ENCODE measurements around the gene ERBB4.

The ERBB4 gene

DNA sequence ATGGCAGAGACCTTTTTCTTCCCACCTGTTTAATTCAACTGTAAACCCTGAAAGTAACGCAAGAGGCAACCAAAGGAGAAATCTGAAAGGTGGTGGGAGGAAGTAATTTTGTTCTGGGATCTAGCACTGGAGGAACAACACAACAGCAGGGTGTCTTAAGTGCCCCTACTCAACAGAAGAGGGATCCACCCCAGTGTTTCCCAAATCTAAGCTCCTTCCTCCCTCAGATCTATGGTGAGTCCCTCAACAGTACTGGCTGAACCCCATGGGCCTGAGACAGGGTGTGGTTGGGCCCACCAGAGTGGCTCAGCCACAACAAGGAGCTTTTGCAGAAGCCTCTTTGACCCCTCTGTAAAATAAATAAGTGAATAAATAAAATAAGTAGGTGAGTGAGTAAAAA is 790.3 kb downstream of the ERBB4 start:
- H3K27ac ChIP-seq (ENCODE audit: low read depth in 2 of 2, low read length in 2 of 2), result no peak overlapping the region

DNA sequence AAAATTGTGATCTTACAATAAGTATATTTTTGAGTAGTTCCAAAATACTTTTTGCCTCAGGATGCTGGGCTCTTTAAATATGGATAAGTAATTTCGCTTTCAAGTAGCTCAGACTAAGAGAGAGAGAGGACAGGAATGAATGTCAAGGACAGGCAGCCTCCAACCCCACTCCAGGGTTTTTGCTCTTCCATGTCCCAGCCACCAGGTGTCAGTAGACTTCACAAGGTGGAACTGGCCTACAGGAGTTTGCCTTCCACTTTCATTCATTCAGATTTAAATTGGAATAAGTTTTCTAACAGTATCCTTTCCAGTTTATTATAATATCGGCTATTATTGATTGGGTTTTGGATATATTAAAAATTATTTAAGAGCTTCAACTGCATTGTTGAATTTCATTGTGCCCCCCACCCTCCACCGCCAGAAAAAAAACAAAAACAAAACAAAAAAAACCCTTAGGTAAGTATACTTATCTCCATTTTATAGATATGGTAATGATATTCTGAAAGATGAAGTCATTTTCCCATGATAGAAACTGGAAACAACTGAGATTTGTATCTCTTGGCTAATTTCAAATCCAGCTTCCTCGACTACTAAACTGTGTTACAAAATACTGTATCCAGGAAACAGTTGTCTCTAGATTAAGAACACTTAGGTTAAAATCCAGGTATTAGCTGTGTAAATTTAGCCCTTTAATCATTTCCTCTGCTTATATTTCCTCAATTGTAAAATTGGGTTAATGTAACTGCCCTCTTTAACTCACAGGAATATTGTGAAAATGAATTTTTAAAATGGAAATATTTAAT is 793.1 kb downstream of the ERBB4 start:
- Histone ChIP-seq H3K27me3 (ENCODE audit: control insufficient read depth in 2 of 2, insufficient read depth in 2 of 2, low read length in 2 of 2) (no peaks in the 10 kb centered on the region), H3K9ac (ENCODE audit: low read depth in 1 of 2, low read length in 2 of 2) (no peak overlapping the region), H3K27ac (ENCODE audit: low read depth in 2 of 2, low read length in 2 of 2) (no peak overlapping the region), H3K4me3 (ENCODE audit: low read length in 2 of 2) (no peak overlapping the region), H3K4me1 (ENCODE audit: control insufficient read depth in 2 of 2, insufficient read depth in 2 of 2, low read length in 2 of 2) (no peaks in the 10 kb centered on the region), H3K36me3 (ENCODE audit: control insufficient read depth in 2 of 2, insufficient read depth in 2 of 2, low read length in 2 of 2) (no peaks in the 10 kb centered on the region), H3K9me3 (ENCODE audit: control insufficient read depth in 2 of 2, low read length in 2 of 2) (no peaks in the 10 kb centered on the region)

More for the DNA sequence above, 790.3 kb downstream of the ERBB4 start:
- Histone ChIP-seq H3K36me3 (ENCODE audit: control insufficient read depth in 2 of 2, insufficient read depth in 2 of 2, low read length in 2 of 2) (no peaks in the 10 kb centered on the region), H3K9ac (ENCODE audit: low read depth in 1 of 2, low read length in 2 of 2) (no peak overlapping the region), H3K9me3 (ENCODE audit: control insufficient read depth in 2 of 2, low read length in 2 of 2) (no peaks in the 10 kb centered on the region), H3K27me3 (ENCODE audit: control insufficient read depth in 2 of 2, insufficient read depth in 2 of 2, low read length in 2 of 2) (no peaks in the 10 kb centered on the region), H3K4me1 (ENCODE audit: control insufficient read depth in 2 of 2, insufficient read depth in 2 of 2, low read length in 2 of 2) (no peaks in the 10 kb centered on the region), H3K4me3 (ENCODE audit: low read length in 2 of 2) (no peak overlapping the region)

DNA sequence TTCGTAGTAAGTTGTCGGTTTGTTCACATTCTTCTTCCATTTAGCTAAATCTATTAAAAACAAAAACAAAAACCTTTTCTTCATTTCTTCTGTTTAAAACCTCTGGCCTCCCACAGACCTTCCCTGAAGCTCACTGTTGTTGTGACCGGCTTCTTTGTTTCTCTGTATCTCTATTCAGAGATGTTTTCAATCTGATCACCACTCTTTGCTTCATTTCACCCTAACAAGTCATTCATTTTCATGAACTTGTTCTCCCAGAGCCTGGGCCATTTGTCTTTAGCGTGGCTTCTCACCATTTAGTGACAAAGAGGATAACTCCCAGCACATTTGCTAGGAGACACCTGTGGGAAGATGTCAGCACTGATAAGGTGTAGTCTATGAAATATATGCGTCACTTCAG is 794.2 kb downstream of the ERBB4 start:
- no peaks in the 10 kb centered on the region for H3K9me3 ChIP-seq (ENCODE audit: control insufficient read depth in 2 of 2, low read length in 2 of 2)
- H3K27ac ChIP-seq (ENCODE audit: low read depth in 2 of 2, low read length in 2 of 2), result no peak overlapping the region
- no peaks in the 10 kb centered on the region for H3K27me3 ChIP-seq (ENCODE audit: control insufficient read depth in 2 of 2, insufficient read depth in 2 of 2, low read length in 2 of 2)
- H3K36me3 ChIP-seq (ENCODE audit: control insufficient read depth in 2 of 2, insufficient read depth in 2 of 2, low read length in 2 of 2), result no peaks in the 10 kb centered on the region
- no peak overlapping the region for H3K9ac ChIP-seq (ENCODE audit: low read depth in 1 of 2, low read length in 2 of 2)
- no peak overlapping the region for H3K4me3 ChIP-seq (ENCODE audit: low read length in 2 of 2)
- H3K4me1 ChIP-seq (ENCODE audit: control insufficient read depth in 2 of 2, insufficient read depth in 2 of 2, low read length in 2 of 2), result no peaks in the 10 kb centered on the region

- no peaks in the 10 kb centered on the region for H3K27me3 ChIP-seq (ENCODE audit: control insufficient read depth in 2 of 2, insufficient read depth in 2 of 2, low read length in 2 of 2)
- H3K4me3 ChIP-seq (ENCODE audit: low read length in 2 of 2), result no peak overlapping the region
- no peaks in the 10 kb centered on the region for H3K4me1 ChIP-seq (ENCODE audit: control insufficient read depth in 2 of 2, insufficient read depth in 2 of 2, low read length in 2 of 2)
- H3K27ac ChIP-seq (ENCODE audit: low read depth in 2 of 2, low read length in 2 of 2), result no peak overlapping the region
- no peaks in the 10 kb centered on the region for H3K36me3 ChIP-seq (ENCODE audit: control insufficient read depth in 2 of 2, insufficient read depth in 2 of 2, low read length in 2 of 2)
- H3K9ac ChIP-seq (ENCODE audit: low read depth in 1 of 2, low read length in 2 of 2), result no peak overlapping the region
- no peaks in the 10 kb centered on the region for H3K9me3 ChIP-seq (ENCODE audit: control insufficient read depth in 2 of 2, low read length in 2 of 2)
These were observed 796.6 kb downstream of the ERBB4 start for GRCh38 chr2:211741966-211742365.

DNA sequence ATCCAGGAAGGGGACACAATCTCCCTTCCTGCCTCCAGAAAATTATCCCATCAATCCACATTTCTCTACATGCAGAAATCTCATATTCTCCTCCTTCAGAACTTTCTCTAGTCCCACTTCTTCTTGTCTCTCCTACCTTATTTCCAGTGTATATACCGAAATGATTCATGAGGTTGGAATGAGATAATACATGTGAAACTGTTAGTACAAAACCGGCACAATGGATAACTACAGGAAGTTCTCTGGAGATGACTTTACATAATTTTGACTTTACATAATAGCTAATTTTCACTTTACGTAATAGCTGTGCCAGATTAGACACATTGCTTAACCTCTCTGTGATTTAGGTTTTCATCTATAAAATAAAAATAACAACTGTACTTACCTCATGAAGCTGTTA is 801.3 kb downstream of the ERBB4 start:
- Histone ChIP-seq H3K9ac (ENCODE audit: low read depth in 1 of 2, low read length in 2 of 2) (no peak overlapping the region), H3K27ac (ENCODE audit: low read depth in 2 of 2, low read length in 2 of 2) (no peak overlapping the region), H3K36me3 (ENCODE audit: control insufficient read depth in 2 of 2, insufficient read depth in 2 of 2, low read length in 2 of 2) (no peaks in the 10 kb centered on the region), H3K27me3 (ENCODE audit: control insufficient read depth in 2 of 2, insufficient read depth in 2 of 2, low read length in 2 of 2) (no peaks in the 10 kb centered on the region), H3K4me3 (ENCODE audit: low read length in 2 of 2) (no peak overlapping the region), H3K9me3 (ENCODE audit: control insufficient read depth in 2 of 2, low read length in 2 of 2) (no peaks in the 10 kb centered on the region), H3K4me1 (ENCODE audit: control insufficient read depth in 2 of 2, insufficient read depth in 2 of 2, low read length in 2 of 2) (no peaks in the 10 kb centered on the region)

- no peak overlapping the region for H3K9ac ChIP-seq (ENCODE audit: low read depth in 1 of 2, low read length in 2 of 2)
These were observed 808.4 kb downstream of the ERBB4 start for GRCh38 chr2:211730215-211730614.

GRCh38 chr2:211729433-211729832 is 809.2 kb downstream of the ERBB4 start:
- Histone ChIP-seq H3K27me3 (ENCODE audit: control insufficient read depth in 2 of 2, insufficient read depth in 2 of 2, low read length in 2 of 2) (no peaks in the 10 kb centered on the region), H3K4me1 (ENCODE audit: control insufficient read depth in 2 of 2, insufficient read depth in 2 of 2, low read length in 2 of 2) (no peaks in the 10 kb centered on the region), H3K36me3 (ENCODE audit: control insufficient read depth in 2 of 2, insufficient read depth in 2 of 2, low read length in 2 of 2) (no peaks in the 10 kb centered on the region), H3K9me3 (ENCODE audit: control insufficient read depth in 2 of 2, low read length in 2 of 2) (no peaks in the 10 kb centered on the region), H3K4me3 (ENCODE audit: low read length in 2 of 2) (no peak overlapping the region), H3K9ac (ENCODE audit: low read depth in 1 of 2, low read length in 2 of 2) (no peak overlapping the region), H3K27ac (ENCODE audit: low read depth in 2 of 2, low read length in 2 of 2) (no peak overlapping the region)

More at GRCh38 chr2:211730215-211730614, 808.4 kb downstream of the ERBB4 start:
- Histone ChIP-seq H3K9me3 (ENCODE audit: control insufficient read depth in 2 of 2, low read length in 2 of 2) (no peaks in the 10 kb centered on the region), H3K4me3 (ENCODE audit: low read length in 2 of 2) (no peak overlapping the region), H3K27ac (ENCODE audit: low read depth in 2 of 2, low read length in 2 of 2) (no peak overlapping the region), H3K27me3 (ENCODE audit: control insufficient read depth in 2 of 2, insufficient read depth in 2 of 2, low read length in 2 of 2) (no peaks in the 10 kb centered on the region), H3K36me3 (ENCODE audit: control insufficient read depth in 2 of 2, insufficient read depth in 2 of 2, low read length in 2 of 2) (no peaks in the 10 kb centered on the region), H3K4me1 (ENCODE audit: control insufficient read depth in 2 of 2, insufficient read depth in 2 of 2, low read length in 2 of 2) (no peaks in the 10 kb centered on the region)

DNA sequence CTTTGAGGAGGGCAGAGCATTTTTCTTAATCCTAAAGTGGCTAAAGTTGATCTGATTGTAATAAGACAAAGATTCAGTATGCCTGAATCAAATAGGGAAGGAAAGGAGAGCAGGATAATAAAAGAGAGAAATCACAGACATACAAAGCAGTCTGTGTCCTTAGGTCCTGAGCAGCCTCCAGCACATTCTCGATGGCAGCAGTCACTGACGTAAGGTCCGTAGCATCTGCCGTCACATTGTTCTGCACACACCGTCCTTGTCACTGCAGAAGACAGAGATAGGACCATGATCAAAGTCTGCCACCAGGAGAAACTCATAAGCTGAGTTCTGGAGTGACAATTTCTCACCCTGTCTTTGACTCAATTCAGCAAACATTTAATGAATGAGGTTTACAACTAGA is 813.7 kb downstream of the ERBB4 start:
- Histone ChIP-seq H3K36me3 (ENCODE audit: control insufficient read depth in 2 of 2, insufficient read depth in 2 of 2, low read length in 2 of 2) (no peaks in the 10 kb centered on the region), H3K27ac (ENCODE audit: low read depth in 2 of 2, low read length in 2 of 2) (no peak overlapping the region), H3K9ac (ENCODE audit: low read depth in 1 of 2, low read length in 2 of 2) (no peak overlapping the region)

GRCh38 chr2:211723398-211723797 is 815.2 kb downstream of the ERBB4 start:
- H3K4me3 ChIP-seq (ENCODE audit: low read length in 2 of 2), result no peak overlapping the region
- no peaks in the 10 kb centered on the region for H3K9me3 ChIP-seq (ENCODE audit: control insufficient read depth in 2 of 2, low read length in 2 of 2)
- H3K9ac ChIP-seq (ENCODE audit: low read depth in 1 of 2, low read length in 2 of 2), result no peak overlapping the region
- no peak overlapping the region for H3K27ac ChIP-seq (ENCODE audit: low read depth in 2 of 2, low read length in 2 of 2)
- no peaks in the 10 kb centered on the region for H3K27me3 ChIP-seq (ENCODE audit: control insufficient read depth in 2 of 2, insufficient read depth in 2 of 2, low read length in 2 of 2)
- H3K36me3 ChIP-seq (ENCODE audit: control insufficient read depth in 2 of 2, insufficient read depth in 2 of 2, low read length in 2 of 2), result no peaks in the 10 kb centered on the region
- no peaks in the 10 kb centered on the region for H3K4me1 ChIP-seq (ENCODE audit: control insufficient read depth in 2 of 2, insufficient read depth in 2 of 2, low read length in 2 of 2)

More for the DNA sequence above, 813.7 kb downstream of the ERBB4 start:
- H3K27me3 ChIP-seq (ENCODE audit: control insufficient read depth in 2 of 2, insufficient read depth in 2 of 2, low read length in 2 of 2), result no peaks in the 10 kb centered on the region
- H3K4me3 ChIP-seq (ENCODE audit: low read length in 2 of 2), result no peak overlapping the region
- H3K4me1 ChIP-seq (ENCODE audit: control insufficient read depth in 2 of 2, insufficient read depth in 2 of 2, low read length in 2 of 2), result no peaks in the 10 kb centered on the region
- H3K9me3 ChIP-seq (ENCODE audit: control insufficient read depth in 2 of 2, low read length in 2 of 2), result no peaks in the 10 kb centered on the region

DNA sequence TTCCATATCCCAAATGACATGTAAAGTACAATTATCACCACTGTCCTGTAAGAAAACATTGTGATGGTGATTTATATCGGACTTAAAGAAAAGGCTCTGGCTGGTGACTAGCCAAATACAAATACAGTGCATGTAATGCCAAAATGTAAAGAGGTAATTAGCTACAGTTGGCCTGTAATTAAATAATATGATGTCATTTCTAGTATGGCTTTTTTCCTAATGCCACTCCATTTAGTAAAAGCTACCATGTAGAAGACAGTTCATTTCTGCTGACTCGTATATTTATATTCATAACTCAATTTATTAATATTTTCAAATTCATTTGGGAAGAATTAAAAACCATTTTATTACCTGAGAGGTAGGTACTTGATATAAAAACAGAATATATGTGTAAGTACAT is 815.7 kb downstream of the ERBB4 start:
- Histone ChIP-seq H3K4me1 (ENCODE audit: control insufficient read depth in 2 of 2, insufficient read depth in 2 of 2, low read length in 2 of 2) (no peaks in the 10 kb centered on the region), H3K36me3 (ENCODE audit: control insufficient read depth in 2 of 2, insufficient read depth in 2 of 2, low read length in 2 of 2) (no peaks in the 10 kb centered on the region), H3K27ac (ENCODE audit: low read depth in 2 of 2, low read length in 2 of 2) (no peak overlapping the region), H3K4me3 (ENCODE audit: low read length in 2 of 2) (no peak overlapping the region), H3K9ac (ENCODE audit: low read depth in 1 of 2, low read length in 2 of 2) (no peak overlapping the region), H3K9me3 (ENCODE audit: control insufficient read depth in 2 of 2, low read length in 2 of 2) (no peaks in the 10 kb centered on the region), H3K27me3 (ENCODE audit: control insufficient read depth in 2 of 2, insufficient read depth in 2 of 2, low read length in 2 of 2) (no peaks in the 10 kb centered on the region)

Data from mucosa of rectum (tissue), 2 donors.